ENCODE results near the gene PALLD. TPM values are rescaled to one million over a fixed set of nuclear protein-coding genes. Genes with fewer than 3 reads are reported as not detected.

The PALLD gene
- total RNA-seq, 1 experiment from 2014 or later, result 27.6 TPM

DNA sequence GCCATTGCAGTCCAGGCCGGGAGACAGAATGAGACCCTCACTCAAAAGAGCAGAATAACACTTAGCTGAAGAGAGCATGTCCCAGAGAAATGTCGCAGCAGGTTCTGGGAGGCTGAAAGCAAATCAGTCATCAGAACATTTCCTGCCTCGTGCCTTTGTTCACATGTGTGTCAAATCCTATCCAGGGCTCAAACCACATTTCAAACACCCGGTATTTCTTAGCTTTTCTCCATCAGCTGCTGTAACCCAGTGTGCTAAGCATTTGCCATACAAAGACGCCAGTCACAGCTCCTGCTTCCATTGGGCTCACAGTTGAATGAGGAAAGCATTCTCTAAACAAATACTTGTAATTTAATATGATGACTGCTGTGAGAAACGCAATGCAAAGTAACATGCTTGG lies 6.0 kb downstream of the PALLD start:
- H3K4me3 Mint-ChIP-seq (ENCODE audit: low read depth, unreplicated experiment), result no peak overlapping the region
- no peaks in the 10 kb centered on the region for H3K36me3 Mint-ChIP-seq (ENCODE audit: insufficient read depth, unreplicated experiment)
- H3K27me3 Mint-ChIP-seq (ENCODE audit: unreplicated experiment), result no peaks in the 10 kb centered on the region
- no peak overlapping the region for H3K27ac Mint-ChIP-seq (ENCODE audit: unreplicated experiment)
- H3K4me1 Mint-ChIP-seq (ENCODE audit: low read depth, unreplicated experiment), result peaks cover 12% of the 10 kb centered on the region
- no peaks in the 10 kb centered on the region for H3K9me3 Mint-ChIP-seq (ENCODE audit: low read depth, unreplicated experiment)
- no peak for DNase-seq
- BruUV-seq (replicated peaks), result no TSS peak
- intact Hi-C loops (cut with micrococcal nuclease; ENCODE audit: unreplicated experiment), result no loop called here
- TF ChIP-seq, protein P1, sequence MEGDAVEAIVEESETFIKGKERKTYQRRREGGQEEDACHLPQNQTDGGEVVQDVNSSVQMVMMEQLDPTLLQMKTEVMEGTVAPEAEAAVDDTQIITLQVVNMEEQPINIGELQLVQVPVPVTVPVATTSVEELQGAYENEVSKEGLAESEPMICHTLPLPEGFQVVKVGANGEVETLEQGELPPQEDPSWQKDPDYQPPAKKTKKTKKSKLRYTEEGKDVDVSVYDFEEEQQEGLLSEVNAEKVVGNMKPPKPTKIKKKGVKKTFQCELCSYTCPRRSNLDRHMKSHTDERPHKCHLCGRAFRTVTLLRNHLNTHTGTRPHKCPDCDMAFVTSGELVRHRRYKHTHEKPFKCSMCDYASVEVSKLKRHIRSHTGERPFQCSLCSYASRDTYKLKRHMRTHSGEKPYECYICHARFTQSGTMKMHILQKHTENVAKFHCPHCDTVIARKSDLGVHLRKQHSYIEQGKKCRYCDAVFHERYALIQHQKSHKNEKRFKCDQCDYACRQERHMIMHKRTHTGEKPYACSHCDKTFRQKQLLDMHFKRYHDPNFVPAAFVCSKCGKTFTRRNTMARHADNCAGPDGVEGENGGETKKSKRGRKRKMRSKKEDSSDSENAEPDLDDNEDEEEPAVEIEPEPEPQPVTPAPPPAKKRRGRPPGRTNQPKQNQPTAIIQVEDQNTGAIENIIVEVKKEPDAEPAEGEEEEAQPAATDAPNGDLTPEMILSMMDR (IDR thresholded peaks at IDR 0.05; ENCODE audit: unreplicated experiment), result no peak
- CTCF ChIA-PET, result no interaction called here

DNA sequence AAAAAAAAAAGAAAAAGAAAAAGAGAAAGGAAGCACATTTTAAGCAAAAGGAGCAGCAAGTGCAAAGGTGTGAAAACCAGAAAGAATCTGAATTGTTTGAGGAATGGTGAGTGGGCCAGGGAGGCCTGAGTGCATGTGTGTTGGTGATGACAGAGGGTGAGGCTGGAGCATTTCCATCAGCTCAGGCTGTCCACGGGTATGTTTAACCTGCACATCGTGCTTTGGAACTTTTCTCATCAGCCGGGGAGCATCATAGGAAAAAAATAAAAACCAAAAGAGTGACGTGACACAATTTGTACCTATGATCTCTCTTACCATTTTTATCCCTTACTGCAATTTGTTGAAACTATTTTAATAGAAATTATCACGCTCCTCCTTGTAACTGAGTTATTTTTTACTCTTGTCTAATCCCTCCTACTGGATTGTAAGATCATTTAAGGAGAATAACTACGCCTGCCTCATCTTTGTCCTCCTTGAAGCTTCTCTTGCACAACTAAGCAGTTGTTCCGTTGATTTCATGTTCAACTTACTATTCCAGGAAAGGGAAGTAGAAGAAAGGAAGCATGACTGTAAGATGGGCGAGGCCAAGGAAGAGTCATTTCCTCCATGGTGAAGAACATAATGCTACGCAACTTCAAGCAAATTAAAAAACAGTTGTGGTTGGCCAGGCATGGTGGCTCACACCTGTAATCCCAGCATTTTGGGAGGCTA lies 7.0 kb downstream of the PALLD start:
- no peak for DNase-seq
- CTCF ChIA-PET, result no interaction called here
- no peak overlapping the region for H3K27ac Mint-ChIP-seq (ENCODE audit: unreplicated experiment)
- no peaks in the 10 kb centered on the region for H3K27me3 Mint-ChIP-seq (ENCODE audit: unreplicated experiment)
- TF ChIP-seq, protein P1 (IDR thresholded peaks at IDR 0.05; ENCODE audit: unreplicated experiment), result no peak
- no TSS peak for BruUV-seq (replicated peaks)
- H3K4me3 Mint-ChIP-seq (ENCODE audit: low read depth, unreplicated experiment), result no peak overlapping the region
- intact Hi-C loops (cut with micrococcal nuclease; ENCODE audit: unreplicated experiment), result no loop called here
- no peaks in the 10 kb centered on the region for H3K36me3 Mint-ChIP-seq (ENCODE audit: insufficient read depth, unreplicated experiment)
- peaks cover 12% of the 10 kb centered on the region for H3K4me1 Mint-ChIP-seq (ENCODE audit: low read depth, unreplicated experiment)
- no peaks in the 10 kb centered on the region for H3K9me3 Mint-ChIP-seq (ENCODE audit: low read depth, unreplicated experiment)

DNA sequence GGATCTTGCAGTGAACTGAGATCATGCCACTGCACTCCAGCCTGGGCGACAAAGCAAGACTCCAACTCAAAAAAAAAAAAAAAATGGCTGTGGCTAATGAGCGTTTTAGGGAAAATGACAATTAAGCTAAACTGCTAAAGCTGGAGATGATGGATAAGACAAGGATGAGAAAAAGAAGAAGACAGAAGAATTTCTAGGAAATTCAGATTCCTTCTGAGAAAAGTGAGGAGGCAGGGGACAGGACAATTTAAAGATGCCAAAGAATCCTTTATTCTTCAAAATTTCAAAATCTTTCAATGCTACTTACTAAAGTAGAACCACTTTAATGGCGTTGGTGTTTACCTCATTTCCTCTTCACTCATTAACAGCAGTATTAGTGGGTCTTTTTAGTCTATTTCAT lies 7.7 kb downstream of the PALLD start:
- Mint-ChIP-seq H3K36me3 (ENCODE audit: insufficient read depth, unreplicated experiment) (no peaks in the 10 kb centered on the region), H3K27ac (ENCODE audit: unreplicated experiment) (no peak overlapping the region), H3K9me3 (ENCODE audit: low read depth, unreplicated experiment) (no peaks in the 10 kb centered on the region), H3K27me3 (ENCODE audit: unreplicated experiment) (no peaks in the 10 kb centered on the region), H3K4me1 (ENCODE audit: low read depth, unreplicated experiment) (peaks cover 12% of the 10 kb centered on the region), H3K4me3 (ENCODE audit: low read depth, unreplicated experiment) (no peak overlapping the region)
- TF ChIP-seq, protein P1 (IDR thresholded peaks at IDR 0.05; ENCODE audit: unreplicated experiment), result no peak
- BruUV-seq (replicated peaks), result no TSS peak
- intact Hi-C loops (cut with micrococcal nuclease; ENCODE audit: unreplicated experiment), result no loop called here
- CTCF ChIA-PET, result no interaction called here
- no peak for DNase-seq

DNA sequence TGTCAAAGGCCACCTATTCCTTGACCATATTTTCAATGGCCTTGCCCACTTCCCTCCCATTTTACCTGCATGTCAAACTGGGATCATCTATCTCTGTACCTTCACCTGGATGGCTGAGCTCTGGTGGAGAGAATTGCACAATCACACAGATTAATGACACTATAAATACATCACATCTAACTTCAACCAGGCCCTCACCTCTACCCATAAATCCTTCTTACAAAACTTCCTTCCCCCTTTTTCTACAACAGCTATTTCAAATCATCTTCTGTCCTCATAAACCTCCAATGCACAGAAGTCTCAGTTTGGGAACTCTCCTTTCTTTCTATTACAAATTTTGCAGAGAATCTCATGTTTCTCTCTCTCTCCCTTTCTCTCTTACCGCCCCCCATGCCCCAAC lies 9.2 kb downstream of the PALLD start:
- BruUV-seq (replicated peaks), result no TSS peak
- Mint-ChIP-seq H3K9me3 (ENCODE audit: low read depth, unreplicated experiment) (no peaks in the 10 kb centered on the region), H3K27ac (ENCODE audit: unreplicated experiment) (no peak overlapping the region), H3K4me1 (ENCODE audit: low read depth, unreplicated experiment) (peaks cover 9% of the 10 kb centered on the region), H3K27me3 (ENCODE audit: unreplicated experiment) (no peaks in the 10 kb centered on the region), H3K36me3 (ENCODE audit: insufficient read depth, unreplicated experiment) (no peaks in the 10 kb centered on the region), H3K4me3 (ENCODE audit: low read depth, unreplicated experiment) (no peak overlapping the region)
- TF ChIP-seq, protein P1 (IDR thresholded peaks at IDR 0.05; ENCODE audit: unreplicated experiment), result no peak
- no peak for DNase-seq
- intact Hi-C loops (cut with micrococcal nuclease; ENCODE audit: unreplicated experiment), result no loop called here
- CTCF ChIA-PET, result interaction anchor here (0.6 kb wide), 1 partner anchor 454 kb away, joined by 3 read pairs; no protein-coding TSS in a partner anchor

All from Calu3 (cell line).